Measurements from ENCODE around the gene GRIK3.

Gene GRIK3

GRCh38 chr1:37078866-37079265 is 44.6 kb upstream of the GRIK3 start:
- no peak overlapping the region for H3K9ac ChIP-seq (ENCODE audit: low read depth, low read length, poor library complexity, severe bottlenecking)
- no peaks in the 10 kb centered on the region for H3K27me3 ChIP-seq (ENCODE audit: insufficient read depth, low read length, poor library complexity, severe bottlenecking)
- H4K20me1 ChIP-seq (ENCODE audit: insufficient read depth, low read length, poor library complexity, severe bottlenecking): no peaks in the 10 kb centered on the region
- H3K9me3 ChIP-seq (ENCODE audit: insufficient read depth, low read depth, low read length): no peaks in the 10 kb centered on the region; the same call in 1 of the 2 replicates
- no peak overlapping the region for H3K4me3 ChIP-seq (ENCODE audit: low read length, poor library complexity, severe bottlenecking)
- H3K9me2 ChIP-seq (replicated peaks; ENCODE audit: low read depth, low read length): no peaks in the 10 kb centered on the region
- H2AFZ ChIP-seq (ENCODE audit: low read length): no peak overlapping the region
- no peaks in the 10 kb centered on the region for H3K36me3 ChIP-seq (ENCODE audit: insufficient read depth, low read length)
- H3K4me1 ChIP-seq (ENCODE audit: insufficient read depth, low read length, poor library complexity, severe bottlenecking): no peaks in the 10 kb centered on the region
- no peaks in the 10 kb centered on the region for H3F3A ChIP-seq (ENCODE audit: low read depth)
- no peak for TF ChIP-seq EZH2phosphoT487 (IDR thresholded peaks at IDR 0.05; ENCODE audit: borderline replicate concordance)
- no peak for TF ChIP-seq CTCF (conservative IDR thresholded peaks at IDR 0.05; ENCODE audit: low read length)
- H3K4me2 ChIP-seq (ENCODE audit: low read depth, low read length, poor library complexity, severe bottlenecking): no peak overlapping the region
- H3K79me2 ChIP-seq (ENCODE audit: insufficient read depth, low read length): no peaks in the 10 kb centered on the region

GRCh38 chr1:37076168-37076567 is 41.9 kb upstream of the GRIK3 start:
- H3K9me2 ChIP-seq (replicated peaks; ENCODE audit: low read depth, low read length): no peaks in the 10 kb centered on the region
- H3K79me2 ChIP-seq (ENCODE audit: insufficient read depth, low read length): no peaks in the 10 kb centered on the region
- no peak overlapping the region for H2AFZ ChIP-seq (ENCODE audit: low read length)
- no peak overlapping the region for H3K4me2 ChIP-seq (ENCODE audit: low read depth, low read length, poor library complexity, severe bottlenecking)
- H3K9me3 ChIP-seq (ENCODE audit: insufficient read depth, low read depth, low read length): no peaks in the 10 kb centered on the region; the same call in 1 of the 2 replicates
- H4K20me1 ChIP-seq (ENCODE audit: insufficient read depth, low read length, poor library complexity, severe bottlenecking): no peaks in the 10 kb centered on the region
- no peak for TF ChIP-seq CTCF (conservative IDR thresholded peaks at IDR 0.05; ENCODE audit: low read length)
- TF ChIP-seq EZH2phosphoT487 (IDR thresholded peaks at IDR 0.05; ENCODE audit: borderline replicate concordance): no peak
- no peaks in the 10 kb centered on the region for H3K27me3 ChIP-seq (ENCODE audit: insufficient read depth, low read length, poor library complexity, severe bottlenecking)
- H3K4me1 ChIP-seq (ENCODE audit: insufficient read depth, low read length, poor library complexity, severe bottlenecking): no peaks in the 10 kb centered on the region
- no peak overlapping the region for H3K9ac ChIP-seq (ENCODE audit: low read depth, low read length, poor library complexity, severe bottlenecking)
- H3F3A ChIP-seq (ENCODE audit: low read depth): no peaks in the 10 kb centered on the region
- no peak overlapping the region for H3K4me3 ChIP-seq (ENCODE audit: low read length, poor library complexity, severe bottlenecking)
- H3K36me3 ChIP-seq (ENCODE audit: insufficient read depth, low read length): no peaks in the 10 kb centered on the region

- no peaks in the 10 kb centered on the region for H3K27me3 ChIP-seq (ENCODE audit: insufficient read depth, low read length, poor library complexity, severe bottlenecking)
- no peak overlapping the region for H3K4me3 ChIP-seq (ENCODE audit: low read length, poor library complexity, severe bottlenecking)
- H3K9me3 ChIP-seq (ENCODE audit: insufficient read depth, low read depth, low read length): no peaks in the 10 kb centered on the region; the same call in 1 of the 2 replicates
- H3K9ac ChIP-seq (ENCODE audit: low read depth, low read length, poor library complexity, severe bottlenecking): no peak overlapping the region
- no peaks in the 10 kb centered on the region for H3K36me3 ChIP-seq (ENCODE audit: insufficient read depth, low read length)
- H3K9me2 ChIP-seq (replicated peaks; ENCODE audit: low read depth, low read length): no peaks in the 10 kb centered on the region
- H3K4me1 ChIP-seq (ENCODE audit: insufficient read depth, low read length, poor library complexity, severe bottlenecking): no peaks in the 10 kb centered on the region
- H3K79me2 ChIP-seq (ENCODE audit: insufficient read depth, low read length): no peaks in the 10 kb centered on the region
- TF ChIP-seq EZH2phosphoT487 (IDR thresholded peaks at IDR 0.05; ENCODE audit: borderline replicate concordance): no peak
- no peak for TF ChIP-seq CTCF (conservative IDR thresholded peaks at IDR 0.05; ENCODE audit: low read length)
- no peak overlapping the region for H3K4me2 ChIP-seq (ENCODE audit: low read depth, low read length, poor library complexity, severe bottlenecking)
- H2AFZ ChIP-seq (ENCODE audit: low read length): no peak overlapping the region
- H3F3A ChIP-seq (ENCODE audit: low read depth): no peaks in the 10 kb centered on the region
- no peaks in the 10 kb centered on the region for H4K20me1 ChIP-seq (ENCODE audit: insufficient read depth, low read length, poor library complexity, severe bottlenecking)
Observed at GRCh38 chr1:37073854-37074379, 39.6 kb upstream of the GRIK3 start.

Data from Loucy (cell line).